Measurements from ENCODE around the gene SRC. TPM values are rescaled to one million over a fixed set of nuclear protein-coding genes. Genes with fewer than 3 reads are reported as not detected.

Gene SRC
- total RNA-seq, 1 experiment from 2014 or later, result 185 TPM

DNA sequence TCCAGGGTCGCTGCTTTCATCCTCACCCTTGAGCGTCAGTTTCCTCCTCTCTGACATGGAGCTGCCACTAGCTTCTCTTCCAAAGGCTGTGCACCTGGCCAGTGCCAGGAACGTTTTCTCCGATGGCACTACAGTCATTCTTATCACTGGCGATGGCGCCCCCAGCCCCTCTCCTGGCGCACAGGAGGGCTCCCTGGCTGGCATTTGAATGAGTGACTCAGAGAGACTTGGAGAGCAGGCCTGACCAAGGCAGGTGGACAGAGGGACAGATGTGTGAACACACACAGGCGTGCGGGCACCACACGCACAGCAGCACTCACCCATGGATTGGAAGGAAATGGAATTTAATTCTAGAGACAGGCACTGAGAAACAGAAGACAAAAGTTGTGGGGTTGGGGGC is 77.6 kb downstream of the SRC start:
- no peak overlapping the region for H3K4me3 Mint-ChIP-seq (ENCODE audit: low read depth, unreplicated experiment)

DNA sequence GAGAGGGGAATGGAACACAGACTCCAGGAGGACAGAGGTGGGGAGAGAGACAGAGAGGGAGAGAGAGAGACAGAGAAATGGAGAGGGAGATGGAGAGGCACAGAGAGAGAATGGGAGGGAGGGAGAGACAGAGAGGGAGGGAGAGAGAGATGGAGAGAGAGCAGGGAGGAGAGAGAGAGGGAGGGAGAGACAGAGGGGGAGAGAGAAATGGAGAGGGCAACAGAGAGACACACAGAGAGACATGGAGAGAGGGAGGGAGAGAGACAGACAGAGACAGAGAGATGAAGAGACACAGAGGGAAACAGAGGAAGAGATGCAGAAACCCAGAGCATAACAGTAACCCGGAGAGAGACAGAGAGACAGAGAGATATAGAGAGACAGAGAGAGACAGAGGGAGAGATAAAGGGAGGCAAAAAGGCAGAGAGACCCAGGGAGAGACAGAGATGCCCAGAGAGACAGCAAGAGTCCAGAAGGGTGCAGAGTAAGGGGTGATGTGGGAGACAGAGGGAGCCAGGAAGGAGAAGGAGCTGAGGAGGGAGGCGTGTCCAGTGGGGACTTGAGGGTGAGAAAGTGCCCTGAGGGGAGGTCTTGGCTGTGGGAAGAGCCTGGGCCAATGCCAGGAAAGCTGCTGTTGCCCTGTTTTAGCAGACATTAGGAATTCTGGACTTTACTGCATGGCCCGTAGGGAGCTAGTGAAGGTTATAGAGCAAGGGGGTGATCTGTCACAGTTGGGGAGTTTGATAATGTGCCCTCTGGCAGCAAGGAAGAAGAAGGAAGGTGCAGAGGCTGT is 78.3 kb downstream of the SRC start:
- Mint-ChIP-seq H3K4me1 (ENCODE audit: low read depth, unreplicated experiment) (no peaks in the 10 kb centered on the region), H3K36me3 (ENCODE audit: insufficient read depth, unreplicated experiment) (no peaks in the 10 kb centered on the region), H3K9me3 (ENCODE audit: low read depth, unreplicated experiment) (no peaks in the 10 kb centered on the region), H3K4me3 (ENCODE audit: low read depth, unreplicated experiment) (no peak overlapping the region), H3K27ac (ENCODE audit: unreplicated experiment) (no peak overlapping the region), H3K27me3 (ENCODE audit: unreplicated experiment) (no peaks in the 10 kb centered on the region)
- BruUV-seq (replicated peaks), result no TSS peak
- intact Hi-C loops (cut with micrococcal nuclease; ENCODE audit: unreplicated experiment), result no loop called here
- CTCF ChIA-PET, result interaction anchor here (0.6 kb wide), 1 partner anchor 191 kb away, joined by 3 read pairs; no protein-coding TSS in a partner anchor
- TF ChIP-seq, protein P1, sequence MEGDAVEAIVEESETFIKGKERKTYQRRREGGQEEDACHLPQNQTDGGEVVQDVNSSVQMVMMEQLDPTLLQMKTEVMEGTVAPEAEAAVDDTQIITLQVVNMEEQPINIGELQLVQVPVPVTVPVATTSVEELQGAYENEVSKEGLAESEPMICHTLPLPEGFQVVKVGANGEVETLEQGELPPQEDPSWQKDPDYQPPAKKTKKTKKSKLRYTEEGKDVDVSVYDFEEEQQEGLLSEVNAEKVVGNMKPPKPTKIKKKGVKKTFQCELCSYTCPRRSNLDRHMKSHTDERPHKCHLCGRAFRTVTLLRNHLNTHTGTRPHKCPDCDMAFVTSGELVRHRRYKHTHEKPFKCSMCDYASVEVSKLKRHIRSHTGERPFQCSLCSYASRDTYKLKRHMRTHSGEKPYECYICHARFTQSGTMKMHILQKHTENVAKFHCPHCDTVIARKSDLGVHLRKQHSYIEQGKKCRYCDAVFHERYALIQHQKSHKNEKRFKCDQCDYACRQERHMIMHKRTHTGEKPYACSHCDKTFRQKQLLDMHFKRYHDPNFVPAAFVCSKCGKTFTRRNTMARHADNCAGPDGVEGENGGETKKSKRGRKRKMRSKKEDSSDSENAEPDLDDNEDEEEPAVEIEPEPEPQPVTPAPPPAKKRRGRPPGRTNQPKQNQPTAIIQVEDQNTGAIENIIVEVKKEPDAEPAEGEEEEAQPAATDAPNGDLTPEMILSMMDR (IDR thresholded peaks at IDR 0.05; ENCODE audit: unreplicated experiment), result no peak
- DNase-seq, result no peak

More for the DNA sequence above, 77.6 kb downstream of the SRC start:
- BruUV-seq (replicated peaks), result no TSS peak
- intact Hi-C loops (cut with micrococcal nuclease; ENCODE audit: unreplicated experiment), result no loop called here
- no peak for DNase-seq
- CTCF ChIA-PET, result no interaction called here
- TF ChIP-seq, protein P1 (IDR thresholded peaks at IDR 0.05; ENCODE audit: unreplicated experiment), result no peak
- Mint-ChIP-seq H3K9me3 (ENCODE audit: low read depth, unreplicated experiment) (no peaks in the 10 kb centered on the region), H3K27ac (ENCODE audit: unreplicated experiment) (no peak overlapping the region), H3K4me1 (ENCODE audit: low read depth, unreplicated experiment) (no peaks in the 10 kb centered on the region), H3K36me3 (ENCODE audit: insufficient read depth, unreplicated experiment) (no peaks in the 10 kb centered on the region), H3K27me3 (ENCODE audit: unreplicated experiment) (no peaks in the 10 kb centered on the region)

DNA sequence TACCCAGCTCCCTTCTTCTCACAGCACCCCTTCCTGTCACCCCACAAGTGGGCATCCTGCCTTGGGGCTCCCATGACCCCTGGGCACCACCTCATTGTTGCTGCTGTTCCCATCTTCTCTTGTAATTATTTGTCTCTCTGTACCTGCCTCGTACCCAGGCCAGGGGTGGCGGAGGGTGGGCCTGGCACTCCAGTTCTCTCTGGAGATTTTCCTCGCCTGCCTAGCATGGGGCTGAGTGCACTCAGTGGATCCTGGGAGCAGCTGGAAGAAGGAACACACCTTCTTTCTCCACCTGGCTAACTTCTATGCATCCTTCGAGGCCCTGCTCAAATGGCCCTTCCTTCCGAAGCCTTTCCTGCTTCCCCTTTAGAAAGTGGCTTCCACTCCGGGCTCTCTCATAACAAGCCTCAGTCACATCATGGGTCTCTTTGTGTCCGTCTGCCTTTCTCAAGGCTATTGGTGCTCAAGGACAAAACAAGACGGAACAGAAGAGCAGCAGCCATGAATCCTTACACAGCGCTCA is 79.2 kb downstream of the SRC start:
- TF ChIP-seq, protein P1 (IDR thresholded peaks at IDR 0.05; ENCODE audit: unreplicated experiment), result no peak
- no peaks in the 10 kb centered on the region for H3K4me1 Mint-ChIP-seq (ENCODE audit: low read depth, unreplicated experiment)
- H3K27ac Mint-ChIP-seq (ENCODE audit: unreplicated experiment), result no peak overlapping the region
- BruUV-seq (replicated peaks), result no TSS peak
- intact Hi-C loops (cut with micrococcal nuclease; ENCODE audit: unreplicated experiment), result no loop called here
- DNase-seq, result no peak
- H3K36me3 Mint-ChIP-seq (ENCODE audit: insufficient read depth, unreplicated experiment), result no peaks in the 10 kb centered on the region
- H3K4me3 Mint-ChIP-seq (ENCODE audit: low read depth, unreplicated experiment), result no peak overlapping the region
- no peaks in the 10 kb centered on the region for H3K9me3 Mint-ChIP-seq (ENCODE audit: low read depth, unreplicated experiment)
- CTCF ChIA-PET, result interaction anchor here (0.6 kb wide), 1 partner anchor 192 kb away, joined by 3 read pairs; no protein-coding TSS in a partner anchor
- H3K27me3 Mint-ChIP-seq (ENCODE audit: unreplicated experiment), result no peaks in the 10 kb centered on the region

DNA sequence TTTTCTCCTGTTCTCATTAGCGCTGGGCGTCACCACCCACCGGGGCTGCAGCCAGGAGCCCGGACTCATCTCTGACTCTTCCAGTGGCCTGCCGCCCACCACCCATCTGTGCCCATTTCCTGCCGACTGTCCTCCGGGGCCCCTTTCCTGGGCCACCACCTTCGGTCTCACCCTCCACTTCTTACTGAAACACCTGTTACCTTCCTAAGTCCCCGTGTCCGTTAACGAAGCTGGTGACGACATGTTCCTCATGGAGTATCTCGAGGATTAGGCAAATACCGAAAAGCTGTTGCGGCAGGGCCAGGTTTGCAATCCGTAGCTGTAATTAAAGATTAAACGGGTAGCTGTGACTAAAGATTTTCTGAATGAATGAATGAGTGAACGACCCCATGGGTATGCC is 80.2 kb downstream of the SRC start:
- no peaks in the 10 kb centered on the region for H3K27me3 Mint-ChIP-seq (ENCODE audit: unreplicated experiment)
- no peaks in the 10 kb centered on the region for H3K4me1 Mint-ChIP-seq (ENCODE audit: low read depth, unreplicated experiment)
- CTCF ChIA-PET, result no interaction called here
- no peak overlapping the region for H3K4me3 Mint-ChIP-seq (ENCODE audit: low read depth, unreplicated experiment)
- no peak overlapping the region for H3K27ac Mint-ChIP-seq (ENCODE audit: unreplicated experiment)
- BruUV-seq (replicated peaks), result no TSS peak
- DNase-seq, result no peak
- no peaks in the 10 kb centered on the region for H3K9me3 Mint-ChIP-seq (ENCODE audit: low read depth, unreplicated experiment)
- H3K36me3 Mint-ChIP-seq (ENCODE audit: insufficient read depth, unreplicated experiment), result no peaks in the 10 kb centered on the region
- TF ChIP-seq, protein P1 (IDR thresholded peaks at IDR 0.05; ENCODE audit: unreplicated experiment), result no peak
- intact Hi-C loops (cut with micrococcal nuclease; ENCODE audit: unreplicated experiment), result no loop called here
